Mammary epithelial cell (primary cell): Measurements from ENCODE around the gene BTN1A1.

Experiments used
- EZH2 ChIP-seq: IDR thresholded peaks from 2 replicates; pipeline ENCODE4 v1.6.1; 2012; ENCODE audit warnings: low read length, inconsistent platforms, borderline replicate concordance
- TF ChIP-seq, protein P1 (sequence below), 2 donors: IDR thresholded peaks in 1 of 2; conservative IDR thresholded peaks in 1 of 2; 2 replicates each; pipeline ENCODE4 v1.5.1; 2011 to 2012; ENCODE audit warnings: inconsistent platforms in 2 of 2, low read length in 2 of 2, mild to moderate bottlenecking in 2 of 2, control low read depth in 1 of 2, low read depth in 1 of 2; ENCODE audit not compliant: insufficient read depth in 1 of 2; ENCODE audit errors: extremely low read depth in 1 of 2

DNA sequence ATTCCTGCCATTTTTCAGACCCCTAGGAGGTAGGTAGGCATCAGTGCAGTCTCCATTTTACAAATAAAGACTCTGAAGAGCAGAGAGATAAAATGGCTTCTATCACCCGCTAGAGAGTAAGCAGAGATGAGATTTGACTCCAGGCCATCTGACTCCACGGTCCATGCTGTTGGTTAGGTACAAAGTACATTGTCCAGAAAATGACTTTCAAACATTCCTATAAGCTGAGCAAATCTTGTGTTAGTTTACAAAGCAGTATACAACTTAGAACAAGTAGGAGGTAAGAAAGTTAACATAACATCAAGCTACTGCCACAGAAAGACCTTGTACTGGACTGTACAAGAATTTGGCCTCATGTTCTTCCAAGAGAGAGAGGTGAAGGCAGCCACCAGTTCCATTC is 14.9 kb downstream of the BTN1A1 start:
- TF ChIP-seq, protein P1, sequence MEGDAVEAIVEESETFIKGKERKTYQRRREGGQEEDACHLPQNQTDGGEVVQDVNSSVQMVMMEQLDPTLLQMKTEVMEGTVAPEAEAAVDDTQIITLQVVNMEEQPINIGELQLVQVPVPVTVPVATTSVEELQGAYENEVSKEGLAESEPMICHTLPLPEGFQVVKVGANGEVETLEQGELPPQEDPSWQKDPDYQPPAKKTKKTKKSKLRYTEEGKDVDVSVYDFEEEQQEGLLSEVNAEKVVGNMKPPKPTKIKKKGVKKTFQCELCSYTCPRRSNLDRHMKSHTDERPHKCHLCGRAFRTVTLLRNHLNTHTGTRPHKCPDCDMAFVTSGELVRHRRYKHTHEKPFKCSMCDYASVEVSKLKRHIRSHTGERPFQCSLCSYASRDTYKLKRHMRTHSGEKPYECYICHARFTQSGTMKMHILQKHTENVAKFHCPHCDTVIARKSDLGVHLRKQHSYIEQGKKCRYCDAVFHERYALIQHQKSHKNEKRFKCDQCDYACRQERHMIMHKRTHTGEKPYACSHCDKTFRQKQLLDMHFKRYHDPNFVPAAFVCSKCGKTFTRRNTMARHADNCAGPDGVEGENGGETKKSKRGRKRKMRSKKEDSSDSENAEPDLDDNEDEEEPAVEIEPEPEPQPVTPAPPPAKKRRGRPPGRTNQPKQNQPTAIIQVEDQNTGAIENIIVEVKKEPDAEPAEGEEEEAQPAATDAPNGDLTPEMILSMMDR (conservative IDR thresholded peaks at IDR 0.05 in 1 of 2, IDR thresholded peaks at IDR 0.05 in 1 of 2; ENCODE audit: extremely low read depth in 1 of 2, insufficient read depth in 1 of 2, low read depth in 1 of 2, low read length in 2 of 2), result no peak
- no peak for TF ChIP-seq EZH2
